Left lung (tissue), 10 donors: ENCODE measurements around the gene TWNK. TPM values are rescaled to one million over a fixed set of nuclear protein-coding genes. Genes with fewer than 3 reads are reported as not detected.

Experiments
- ATAC-seq: fragments of 200-7000 bp; cut with Tn5 transposase; one replicate; pipeline ENCODE4 v1.9.1; 2020; ENCODE audit warnings: moderate library complexity
- DNase-seq, 4 donors: peaks; one replicate each; pipeline ENCODE4 v3.0.0-alpha.2; 2013 to 2020
- H3K27ac ChIP-seq, 2 donors: fragments of 200-600 bp; sonication (generic) in 1 of 2; one replicate each; pipeline versions ENCODE4 v1.5.0 to v1.8.0; 2020 to 2021
- H3K27me3 ChIP-seq, 2 donors: fragments of 200-600 bp; sonication (generic) in 1 of 2; one replicate each; pipeline versions ENCODE4 v1.5.0 to v1.8.0; 2020 to 2021
- H3K36me3 ChIP-seq, 2 donors: fragments of 200-600 bp; sonication (generic) in 1 of 2; one replicate each; pipeline versions ENCODE4 v1.5.0 to v1.8.0; 2020 to 2021
- H3K4me1 ChIP-seq, 2 donors: fragments of 200-600 bp; one replicate each; pipeline ENCODE4 v1.8.0; 2021
- H3K4me3 ChIP-seq, 2 donors: fragments of 200-600 bp; sonication (generic) in 1 of 2; one replicate each; pipeline versions ENCODE4 v1.5.0 to v1.8.0; 2020 to 2021; ENCODE audit warnings: mild to moderate bottlenecking in 1 of 2
- H3K9me3 ChIP-seq, 2 donors: fragments of 200-600 bp; sonication (generic) in 1 of 2; one replicate each; pipeline versions ENCODE4 v1.5.0 to v1.8.0; 2020 to 2021
- CTCF ChIP-seq, 2 donors: fragments of 200-600 bp; sonication (generic) in 1 of 2; IDR thresholded peaks; one replicate each; pipeline versions ENCODE4 v1.5.0 to v1.8.0; 2021; ENCODE audit warnings: antibody characterized with exemption in 2 of 2
- intact Hi-C, 2 donors: fragments of 100-400 bp; cut with DNase I; formaldehyde crosslinking; loops; one replicate each; pipeline versions ENCODE4 v1.11.2 to v1.14.2; 2022
- polyA plus RNA-seq, 6 donors: library from polyadenylated mRNA; unstranded; fragments of 120-200 nt; gene quantifications; one replicate each; pipeline ENCODE4 v1.2.1, GENCODE V29; 2013; ENCODE audit not compliant: insufficient read length in 6 of 6
- total RNA-seq, 2 donors: library from RNA; stranded (reverse); fragmentation: NEBNext Ultra II Directional; extraction: Animal tissue kit (Norgen Biotek cat#: 25700); gene quantifications; one replicate each; pipeline ENCODE4 v1.2.1, GENCODE V29; 2021
- donor health status: DM: no; HTN: yes; CAD: no.
- donor health status: DM: no; HTN: no; CAD: no.

Gene TWNK
- total and polyA plus RNA-seq, 8 donors = 3.4 to 12.5 (median 10.3) TPM

DNA sequence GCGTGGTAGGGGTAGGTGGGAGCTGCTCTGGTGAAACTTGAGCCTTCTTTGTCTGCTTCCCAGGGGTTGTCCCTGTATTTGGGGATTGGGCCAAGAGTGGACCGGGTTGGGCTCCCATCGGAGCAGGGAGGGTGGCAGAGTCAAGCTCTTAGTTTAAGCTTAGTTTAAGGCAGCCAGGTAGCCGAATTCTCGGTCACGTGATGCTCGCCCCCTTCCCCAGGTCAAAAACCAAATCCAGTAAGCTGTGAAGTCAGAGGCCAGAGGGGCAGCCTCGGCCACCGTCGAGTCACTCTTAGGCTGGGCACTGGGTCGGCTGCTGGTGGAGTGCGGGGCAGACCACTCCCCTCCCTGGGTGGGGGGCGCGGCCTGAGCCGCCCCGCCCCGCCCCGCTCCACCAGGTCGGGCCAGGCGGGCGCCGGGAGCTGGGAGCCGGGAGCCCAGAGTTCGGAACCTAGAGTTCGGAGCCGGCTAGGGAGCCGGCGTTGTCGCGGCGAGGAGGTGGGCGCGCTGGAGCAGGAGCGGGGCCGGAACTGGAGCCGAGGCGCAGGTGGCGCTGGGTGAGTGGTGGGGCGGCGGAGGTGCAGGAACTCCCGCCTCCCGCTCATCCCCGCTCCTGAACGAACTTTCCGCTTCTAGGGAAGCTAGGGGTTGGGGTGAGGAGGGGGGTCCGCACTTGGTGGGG lies 9.5 kb downstream of the TWNK start:
- Histone ChIP-seq H3K27ac (peak overlapping the region; percentile 94 to 100), H3K27me3 (no peaks in the 10 kb centered on the region), H3K4me1 (peaks cover 20 to 42% of the 10 kb centered on the region in 2 donors), H3K9me3 (no peaks in the 10 kb centered on the region), H3K36me3 (peaks cover 0 to 24% of the 10 kb centered on the region in 2 donors), H3K4me3 (peak overlapping the region; percentile 60 to 90)
- intact Hi-C loops = no loop called here
- TF ChIP-seq CTCF (IDR thresholded peaks at IDR 0.05) = no peak
- DNase-seq (peak in 1 of 4 donors; percentile 87), ATAC-seq (peak; percentile 32)

- TF ChIP-seq CTCF (IDR thresholded peaks at IDR 0.05) = peak; percentile 88 to 91
- peak; percentile 72 for ATAC-seq
- Histone ChIP-seq H3K36me3 (peaks cover 0 to 19% of the 10 kb centered on the region in 2 donors), H3K9me3 (no peaks in the 10 kb centered on the region), H3K27me3 (no peaks in the 10 kb centered on the region), H3K4me3 (peak overlapping the region; percentile 60 to 90), H3K27ac (peak overlapping the region; percentile 94 to 100), H3K4me1 (peaks cover 27 to 48% of the 10 kb centered on the region in 2 donors)
- intact Hi-C loops = no loop called here
- DNase-seq = peak in 3 of 4 donors; percentile 70 to 97 (median 81)
Observed at GRCh38 chr10:100997360-100998182, 10.2 kb downstream of the TWNK start.

- intact Hi-C loops = no loop called here
- no peaks in the 10 kb centered on the region for H3K9me3 ChIP-seq
Observed at GRCh38 chr10:100998183-100998990, 11.0 kb downstream of the TWNK start.

DNA sequence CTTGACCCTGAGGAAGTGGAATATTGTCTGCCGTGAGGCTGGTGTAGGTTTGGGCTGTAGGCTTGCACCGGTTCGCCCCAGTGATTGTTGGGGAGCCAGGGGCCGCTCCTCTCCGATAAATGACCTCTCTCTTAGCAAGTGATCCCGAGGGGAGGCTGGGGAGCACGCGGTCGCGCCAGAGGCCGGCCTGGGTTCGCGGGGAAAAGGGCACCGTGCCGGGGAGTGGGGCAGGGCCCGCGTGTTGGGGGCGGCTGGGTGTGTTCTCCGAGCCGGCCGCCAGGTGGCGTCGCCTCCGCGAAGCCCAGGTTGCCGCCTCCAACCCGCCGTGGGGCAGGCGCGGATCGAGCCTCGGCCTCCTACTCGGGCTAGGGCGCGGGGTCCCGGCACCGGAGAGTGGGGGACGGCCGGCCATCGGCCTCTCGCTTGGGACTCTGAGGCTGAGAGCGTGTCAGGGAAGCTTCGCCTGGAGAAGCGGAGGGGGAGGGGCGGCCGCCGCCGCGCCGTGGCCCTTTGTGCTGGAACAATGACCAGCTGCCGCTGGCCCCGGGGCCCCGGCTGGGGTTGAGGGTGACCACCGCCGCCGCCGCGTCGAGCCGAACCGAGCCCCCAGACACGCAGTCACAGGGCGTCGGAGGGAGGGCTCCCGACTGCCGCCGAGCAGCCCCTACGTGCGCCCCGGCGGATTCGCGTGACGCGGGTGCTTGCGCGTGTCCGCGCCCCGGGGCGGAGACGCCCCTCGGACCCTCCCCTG lies 11.8 kb downstream of the TWNK start:
- peaks cover 28 to 52% of the 10 kb centered on the region in 2 donors for H3K4me1 ChIP-seq
- peak; percentile 96 to 99 for TF ChIP-seq CTCF (IDR thresholded peaks at IDR 0.05)
- H3K9me3 ChIP-seq = no peaks in the 10 kb centered on the region
- peak; percentile 85 to 97 (median 90) for DNase-seq
- no peaks in the 10 kb centered on the region for H3K27me3 ChIP-seq
- peak overlapping the region; percentile 60 to 90 for H3K4me3 ChIP-seq
- peak overlapping the region; percentile 94 to 100 for H3K27ac ChIP-seq
- intact Hi-C loops = no loop called here
- H3K36me3 ChIP-seq = peaks cover 0 to 19% of the 10 kb centered on the region in 2 donors
- peak; percentile 75 for ATAC-seq

More at GRCh38 chr10:100998183-100998990, 11.0 kb downstream of the TWNK start:
- Histone ChIP-seq H3K27ac (peak overlapping the region; percentile 94 to 100), H3K36me3 (peaks cover 0 to 19% of the 10 kb centered on the region in 2 donors), H3K4me1 (peaks cover 28 to 52% of the 10 kb centered on the region in 2 donors), H3K27me3 (no peaks in the 10 kb centered on the region), H3K4me3 (peak overlapping the region; percentile 60 to 90)
- ATAC-seq (peak; percentile 57), DNase-seq (peak; percentile 87 to 94 (median 90))
- no peak for TF ChIP-seq CTCF (IDR thresholded peaks at IDR 0.05)
